Central memory CD8-positive, alpha-beta T cell (primary cell): ENCODE measurements around the gene ARHGAP35.

Source experiments
- ATAC-seq: fragments of 150-1000 bp; cut with Tn5 transposase; replicated peaks from 2 replicates; pipeline ENCODE4 v1.10.0; 2022; ENCODE audit warnings: mild to moderate bottlenecking, moderate FRiP score, moderate number of reproducible peaks; ENCODE audit not compliant: poor library complexity, severe bottlenecking; ENCODE audit errors: extremely low read depth
- DNase-seq, 2 donors: peaks; one replicate each; pipeline ENCODE4 v3.0.0; 2021; ENCODE audit warnings: low spot score in 2 of 2
- H3K27ac Mint-ChIP-seq: one replicate; pipeline ENCODE4 v1.8.0; 2022; ENCODE audit warnings: low read depth, mild to moderate bottlenecking, moderate library complexity, mixed read lengths
- H3K27me3 Mint-ChIP-seq: one replicate; pipeline ENCODE4 v1.8.0; 2022; ENCODE audit warnings: mixed read lengths
- H3K36me3 Mint-ChIP-seq: one replicate; pipeline ENCODE4 v1.8.0; 2022; ENCODE audit warnings: mild to moderate bottlenecking, moderate library complexity, mixed read lengths; ENCODE audit not compliant: insufficient read depth
- H3K4me1 Mint-ChIP-seq: one replicate; pipeline ENCODE4 v1.8.0; 2022; ENCODE audit warnings: mixed read lengths
- H3K4me3 Mint-ChIP-seq: one replicate; pipeline ENCODE4 v1.8.0; 2022; ENCODE audit warnings: mild to moderate bottlenecking, moderate library complexity, mixed read lengths
- H3K9me3 Mint-ChIP-seq: one replicate; pipeline ENCODE4 v1.8.0; 2022; ENCODE audit warnings: mixed read lengths

The ARHGAP35 gene

DNA sequence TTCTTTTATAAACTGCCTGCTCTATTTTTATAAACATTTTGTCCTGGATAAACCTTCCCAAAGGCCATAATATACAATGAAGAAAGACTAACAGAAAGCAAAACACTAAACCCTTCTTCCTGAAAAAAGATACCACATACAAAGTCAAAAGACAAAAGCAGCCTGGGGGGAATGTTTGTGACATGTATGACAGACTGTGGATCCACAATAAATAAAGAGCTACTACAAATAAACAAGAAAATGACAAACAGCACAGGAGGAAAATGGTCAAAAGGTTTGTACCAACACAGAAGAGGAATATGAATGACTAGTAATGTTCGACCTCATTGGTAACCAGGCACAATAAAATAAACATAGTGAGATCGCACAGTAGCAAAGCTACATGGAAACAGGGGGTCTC is 29.9 kb upstream of the ARHGAP35 start:
- Mint-ChIP-seq H3K27ac (no peak overlapping the region), H3K4me1 (no peaks in the 10 kb centered on the region), H3K9me3 (no peaks in the 10 kb centered on the region), H3K4me3 (no peak overlapping the region), H3K27me3 (no peaks in the 10 kb centered on the region), H3K36me3 (no peaks in the 10 kb centered on the region)
- DNase-seq (no peak), ATAC-seq (no peak)

DNA sequence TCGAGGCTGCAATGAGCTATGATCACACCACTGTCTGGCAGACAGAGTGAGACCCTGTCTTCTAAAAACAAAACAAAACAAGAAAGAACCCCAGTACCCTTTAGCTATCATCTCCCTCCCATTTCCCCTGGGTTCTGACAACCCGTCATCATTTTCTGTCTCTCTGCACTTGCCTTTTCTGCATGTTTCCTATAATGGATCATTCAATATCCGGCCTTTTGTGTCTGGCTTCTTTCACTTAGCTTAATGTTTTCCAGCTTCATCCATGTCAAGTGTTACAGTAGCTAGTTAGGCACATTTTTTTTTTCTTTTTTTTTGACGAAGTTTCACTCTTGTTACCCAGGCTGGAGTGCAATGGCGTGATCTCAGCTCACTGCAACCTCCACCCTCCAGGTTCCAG is 26.7 kb upstream of the ARHGAP35 start:
- Mint-ChIP-seq H3K9me3 (no peaks in the 10 kb centered on the region), H3K4me3 (no peak overlapping the region), H3K27ac (no peak overlapping the region), H3K4me1 (no peaks in the 10 kb centered on the region), H3K27me3 (no peaks in the 10 kb centered on the region), H3K36me3 (peaks cover 16% of the 10 kb centered on the region)
- DNase-seq (no peak), ATAC-seq (no peak)

DNA sequence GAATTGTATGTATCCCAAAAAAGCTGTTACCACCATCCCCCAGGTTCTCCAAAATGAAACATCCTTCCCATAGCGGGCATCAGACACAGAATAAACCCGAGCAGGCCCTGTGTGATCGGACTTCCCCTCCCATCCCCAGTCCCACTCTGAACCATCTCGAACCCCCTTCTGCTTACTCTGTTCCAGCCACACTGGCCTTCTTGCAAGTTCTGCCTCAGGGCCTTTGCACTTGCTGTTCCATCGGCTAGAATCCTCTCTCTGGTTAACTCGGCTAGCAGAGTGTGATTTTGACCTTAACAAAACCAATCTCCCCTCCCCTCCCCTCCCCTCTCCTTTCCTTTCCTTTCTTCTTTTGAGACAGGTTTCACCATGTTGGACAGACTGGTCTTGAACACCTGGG is 25.8 kb upstream of the ARHGAP35 start:
- no peaks in the 10 kb centered on the region for H3K9me3 Mint-ChIP-seq
- H3K4me1 Mint-ChIP-seq = no peaks in the 10 kb centered on the region
- H3K36me3 Mint-ChIP-seq = peaks cover 21% of the 10 kb centered on the region
- no peaks in the 10 kb centered on the region for H3K27me3 Mint-ChIP-seq
- ATAC-seq = no peak
- no peak overlapping the region for H3K27ac Mint-ChIP-seq
- H3K4me3 Mint-ChIP-seq = no peak overlapping the region
- no peak for DNase-seq

DNA sequence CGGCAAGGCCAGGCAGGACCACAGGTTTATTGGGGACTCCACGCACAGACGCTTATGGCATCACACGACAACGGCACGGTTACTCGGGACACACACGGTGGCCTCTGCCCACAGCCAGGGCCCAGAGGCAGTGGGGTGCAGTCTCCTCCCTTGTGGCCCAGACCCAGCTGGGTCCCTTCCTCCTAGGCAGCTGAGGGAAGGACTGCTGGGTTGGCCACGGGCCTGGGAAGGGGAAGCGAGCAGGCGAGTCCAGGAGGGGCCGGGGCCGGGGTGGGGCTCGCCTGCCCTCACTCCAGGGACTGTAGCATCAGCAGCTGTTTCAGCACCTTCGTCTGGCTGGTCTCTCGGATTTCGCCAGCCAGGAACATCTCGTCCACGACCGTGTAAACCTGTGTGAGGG is 22.6 kb upstream of the ARHGAP35 start:
- Mint-ChIP-seq H3K27me3 (no peaks in the 10 kb centered on the region), H3K27ac (no peak overlapping the region), H3K4me1 (peaks cover 6% of the 10 kb centered on the region), H3K36me3 (peaks cover 28% of the 10 kb centered on the region), H3K9me3 (no peaks in the 10 kb centered on the region), H3K4me3 (no peak overlapping the region)
- DNase-seq = no peak
- no peak for ATAC-seq

DNA sequence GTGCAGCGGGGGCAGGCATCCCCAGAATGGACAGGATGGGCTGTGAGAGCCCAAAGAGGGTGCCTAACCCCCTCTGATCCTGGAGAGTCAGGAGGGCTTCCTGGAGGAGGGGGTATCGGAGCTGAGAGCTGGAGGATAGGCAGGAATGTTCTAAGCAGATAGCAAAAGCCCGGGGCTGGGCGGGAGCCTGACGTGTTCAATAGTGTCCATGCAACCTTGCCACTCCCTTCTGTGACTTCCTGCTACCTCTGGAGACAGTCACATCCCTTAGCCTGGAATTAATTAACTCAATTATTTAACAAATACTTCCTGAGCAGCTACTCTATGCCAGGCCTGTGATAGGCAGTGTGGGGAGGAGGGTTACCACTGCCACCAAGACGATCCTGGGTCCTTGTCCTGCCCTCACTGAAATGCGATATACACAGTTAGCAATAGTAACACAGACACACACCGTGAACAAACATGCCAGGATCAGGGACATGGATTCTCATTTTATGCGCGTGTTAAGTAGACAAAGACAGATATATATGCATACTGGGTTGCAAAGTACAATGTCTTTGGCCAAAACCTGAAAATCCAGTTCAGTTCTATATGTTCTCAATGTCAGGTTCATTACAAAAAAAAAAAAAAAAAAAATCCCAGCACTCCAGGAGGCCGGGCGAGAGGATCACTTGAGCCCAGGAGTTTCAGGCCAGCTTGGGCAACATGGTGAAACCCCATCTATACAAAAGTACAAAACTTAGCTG is 20.9 kb upstream of the ARHGAP35 start:
- no peaks in the 10 kb centered on the region for H3K9me3 Mint-ChIP-seq
- DNase-seq = no peak
- no peak for ATAC-seq
- no peak overlapping the region for H3K27ac Mint-ChIP-seq
- no peaks in the 10 kb centered on the region for H3K27me3 Mint-ChIP-seq
- H3K36me3 Mint-ChIP-seq = peaks cover 42% of the 10 kb centered on the region
- no peak overlapping the region for H3K4me3 Mint-ChIP-seq
- peaks cover 8% of the 10 kb centered on the region for H3K4me1 Mint-ChIP-seq

DNA sequence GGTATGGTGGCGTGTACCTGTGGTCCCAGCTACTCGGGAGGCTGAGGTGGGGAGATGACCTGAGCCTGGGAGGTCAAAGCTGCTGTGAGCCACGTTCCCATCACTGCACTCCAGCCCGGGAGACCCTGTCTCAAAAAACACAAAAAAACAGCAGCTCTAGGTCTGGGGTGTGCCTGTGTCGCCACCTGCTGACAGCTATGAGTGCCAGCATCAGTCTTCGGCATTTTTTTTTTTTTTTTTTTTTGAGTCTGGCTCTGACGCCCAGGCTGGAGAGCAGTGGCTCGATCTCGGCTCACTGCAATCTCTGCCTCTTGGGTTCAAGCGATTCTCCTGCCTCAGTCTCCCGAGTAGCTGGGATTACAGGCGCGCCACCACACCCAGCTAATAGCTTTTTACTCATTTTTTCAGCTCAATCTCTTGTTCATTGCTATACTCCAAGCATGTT is 20.3 kb upstream of the ARHGAP35 start:
- peak in 1 of 2 donors; percentile 25 for DNase-seq
- Mint-ChIP-seq H3K4me1 (peaks cover 9% of the 10 kb centered on the region), H3K27ac (no peak overlapping the region), H3K36me3 (peaks cover 42% of the 10 kb centered on the region), H3K4me3 (no peak overlapping the region), H3K9me3 (no peaks in the 10 kb centered on the region), H3K27me3 (no peaks in the 10 kb centered on the region)
- ATAC-seq = peak; percentile 64

DNA sequence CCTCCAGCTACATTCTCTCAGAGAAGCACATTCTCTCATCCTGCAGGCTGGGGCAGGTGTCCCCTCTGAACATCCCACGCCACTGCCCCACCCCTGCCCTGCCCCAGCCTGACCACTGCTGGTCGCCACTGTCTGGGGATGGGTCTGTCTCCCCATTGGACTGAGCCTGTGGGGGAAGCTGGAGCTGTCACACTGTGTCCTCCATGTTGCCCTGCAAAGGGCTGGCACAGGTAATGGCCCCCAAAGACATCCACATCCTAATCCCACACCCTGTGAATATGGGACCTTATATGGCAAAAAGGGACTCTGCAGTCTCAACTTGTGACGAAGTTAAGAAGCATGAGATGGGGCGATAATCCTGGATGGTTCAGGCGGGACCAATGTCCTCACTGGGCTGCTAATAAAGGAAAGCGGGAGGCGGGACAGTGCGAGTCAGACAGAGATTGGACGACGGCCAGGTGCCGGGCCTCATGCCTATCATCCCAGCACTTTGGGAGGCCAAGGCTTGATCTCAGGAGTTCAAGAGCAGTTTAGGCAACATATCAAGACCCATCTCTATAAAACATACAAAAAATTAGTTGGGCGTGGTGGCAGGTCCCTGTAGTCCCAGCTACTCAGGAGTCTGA is 19.2 kb upstream of the ARHGAP35 start:
- Mint-ChIP-seq H3K9me3 (no peaks in the 10 kb centered on the region), H3K4me3 (no peak overlapping the region), H3K4me1 (peaks cover 13% of the 10 kb centered on the region), H3K36me3 (peaks cover 42% of the 10 kb centered on the region), H3K27ac (no peak overlapping the region), H3K27me3 (no peaks in the 10 kb centered on the region)
- no peak for DNase-seq
- no peak for ATAC-seq

DNA sequence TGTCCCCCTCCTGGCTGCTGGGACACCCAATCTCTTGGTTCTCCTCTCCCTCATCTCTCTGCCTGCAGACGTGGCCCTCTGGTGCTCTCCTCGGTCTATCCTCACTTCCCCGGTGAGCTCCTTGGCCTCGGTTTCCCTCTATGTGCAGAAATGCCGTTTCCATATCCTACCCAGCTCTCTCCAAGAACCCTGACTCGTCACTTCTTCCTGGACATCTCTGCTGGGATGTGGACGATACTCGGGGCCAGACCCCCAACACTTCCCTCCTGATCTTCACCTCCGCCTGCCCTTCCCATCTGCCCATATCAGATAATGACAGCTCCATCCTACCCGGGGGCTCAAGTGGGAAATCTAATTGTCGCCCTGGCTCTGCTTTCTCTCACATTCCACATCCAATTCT is 18.0 kb upstream of the ARHGAP35 start:
- H3K27me3 Mint-ChIP-seq = no peaks in the 10 kb centered on the region
- no peak for DNase-seq
- no peak overlapping the region for H3K4me3 Mint-ChIP-seq
- H3K36me3 Mint-ChIP-seq = peaks cover 42% of the 10 kb centered on the region
- ATAC-seq = no peak
- H3K9me3 Mint-ChIP-seq = no peaks in the 10 kb centered on the region
- H3K4me1 Mint-ChIP-seq = peaks cover 20% of the 10 kb centered on the region
- H3K27ac Mint-ChIP-seq = peak overlapping the region; percentile 47

DNA sequence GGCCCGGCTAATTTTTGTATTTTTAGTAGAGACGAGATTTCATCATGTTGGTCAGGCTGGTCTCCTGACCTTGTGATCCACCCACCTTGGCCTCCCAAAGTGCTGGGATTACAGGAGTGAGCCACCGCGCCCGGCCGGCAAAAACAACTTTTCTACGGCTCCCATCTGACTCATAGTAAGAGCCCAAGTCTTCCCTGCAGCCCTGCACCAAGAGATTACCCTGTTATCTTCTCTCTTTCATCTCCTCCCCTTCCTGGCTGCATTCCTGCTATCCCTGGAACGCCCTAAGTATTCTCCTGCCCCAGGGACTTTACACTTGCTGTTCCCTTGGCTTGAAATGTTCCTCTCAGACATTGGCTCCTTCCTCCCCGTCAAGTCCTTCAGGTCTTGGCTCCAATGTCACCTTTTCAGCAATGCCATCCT is 16.7 kb upstream of the ARHGAP35 start:
- no peak overlapping the region for H3K4me3 Mint-ChIP-seq
- no peaks in the 10 kb centered on the region for H3K9me3 Mint-ChIP-seq
- no peak for ATAC-seq
- peaks cover 20% of the 10 kb centered on the region for H3K4me1 Mint-ChIP-seq
- H3K27me3 Mint-ChIP-seq = no peaks in the 10 kb centered on the region
- DNase-seq = no peak
- H3K36me3 Mint-ChIP-seq = peaks cover 36% of the 10 kb centered on the region
- no peak overlapping the region for H3K27ac Mint-ChIP-seq

DNA sequence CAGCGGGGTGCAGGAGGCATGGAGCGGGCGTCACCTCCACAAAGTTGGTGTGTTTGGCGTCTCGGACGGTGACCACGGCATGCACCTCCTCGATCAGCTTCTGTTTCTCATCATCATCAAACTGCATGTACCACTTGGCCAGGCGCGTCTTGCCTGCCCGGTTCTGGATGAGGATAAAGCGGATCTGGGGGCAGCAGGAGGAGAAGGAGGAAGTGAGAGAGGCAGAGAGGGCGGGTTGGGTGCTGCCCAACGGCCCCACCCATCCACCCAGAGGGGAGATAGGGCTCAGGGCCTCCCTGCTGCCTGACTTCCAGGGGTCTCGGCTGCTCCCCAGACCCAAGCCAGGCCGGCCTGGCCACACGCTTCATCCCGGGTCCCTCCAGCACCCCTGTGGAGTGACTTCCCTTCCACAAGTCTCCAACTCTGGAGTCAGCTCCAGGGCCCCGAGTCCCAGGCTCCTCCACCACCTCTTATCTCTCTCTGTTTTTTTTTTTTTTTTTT is 14.8 kb upstream of the ARHGAP35 start:
- Mint-ChIP-seq H3K4me3 (no peak overlapping the region), H3K4me1 (peaks cover 39% of the 10 kb centered on the region), H3K27me3 (no peaks in the 10 kb centered on the region), H3K27ac (no peak overlapping the region), H3K9me3 (no peaks in the 10 kb centered on the region), H3K36me3 (peaks cover 36% of the 10 kb centered on the region)
- DNase-seq (no peak), ATAC-seq (no peak)

DNA sequence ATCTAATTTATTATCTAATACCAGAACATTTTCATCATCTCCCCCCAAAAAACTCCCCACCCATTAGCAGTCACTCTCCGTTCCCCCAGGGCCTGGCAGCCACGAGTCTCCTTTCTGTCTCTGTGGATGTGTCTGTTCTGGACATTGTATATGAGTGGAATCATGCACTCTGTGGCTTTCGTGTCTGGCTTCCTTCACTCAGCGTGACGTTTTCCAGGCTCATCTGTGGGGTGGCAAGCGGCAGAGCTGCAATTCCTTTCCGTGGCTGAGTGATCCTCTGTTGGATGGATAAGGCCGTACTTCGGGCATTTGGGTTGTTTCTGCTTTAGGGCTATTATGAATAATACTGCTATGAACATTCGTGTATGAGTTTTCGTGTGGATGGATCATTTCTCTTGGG is 13.3 kb upstream of the ARHGAP35 start:
- Mint-ChIP-seq H3K36me3 (peaks cover 28% of the 10 kb centered on the region), H3K9me3 (no peaks in the 10 kb centered on the region), H3K4me3 (no peak overlapping the region), H3K27ac (no peak overlapping the region), H3K27me3 (no peaks in the 10 kb centered on the region), H3K4me1 (peaks cover 40% of the 10 kb centered on the region)
- ATAC-seq = no peak
- no peak for DNase-seq

DNA sequence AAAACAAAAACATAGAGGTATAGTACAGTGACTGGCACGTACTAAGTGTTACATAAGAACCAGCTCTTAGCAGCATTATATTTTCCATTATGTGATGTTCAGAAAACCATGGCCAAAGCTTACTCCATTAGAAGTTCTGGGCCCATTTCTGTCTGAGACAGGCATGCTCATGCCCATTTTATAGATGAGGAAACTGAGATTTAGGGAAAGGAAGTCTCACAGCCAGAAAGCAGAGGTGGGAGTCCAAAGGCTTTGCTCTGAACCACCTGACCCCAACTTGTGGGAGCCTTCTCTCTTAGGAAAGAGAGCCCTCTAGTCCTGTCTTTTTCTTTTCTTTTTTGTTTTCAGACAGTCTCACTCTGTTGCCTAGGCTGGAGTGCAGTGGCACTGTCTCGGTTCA is 12.4 kb upstream of the ARHGAP35 start:
- Mint-ChIP-seq H3K4me3 (no peak overlapping the region), H3K27ac (no peak overlapping the region), H3K27me3 (no peaks in the 10 kb centered on the region), H3K4me1 (peaks cover 32% of the 10 kb centered on the region), H3K36me3 (peaks cover 26% of the 10 kb centered on the region), H3K9me3 (no peaks in the 10 kb centered on the region)
- DNase-seq (no peak), ATAC-seq (no peak)

DNA sequence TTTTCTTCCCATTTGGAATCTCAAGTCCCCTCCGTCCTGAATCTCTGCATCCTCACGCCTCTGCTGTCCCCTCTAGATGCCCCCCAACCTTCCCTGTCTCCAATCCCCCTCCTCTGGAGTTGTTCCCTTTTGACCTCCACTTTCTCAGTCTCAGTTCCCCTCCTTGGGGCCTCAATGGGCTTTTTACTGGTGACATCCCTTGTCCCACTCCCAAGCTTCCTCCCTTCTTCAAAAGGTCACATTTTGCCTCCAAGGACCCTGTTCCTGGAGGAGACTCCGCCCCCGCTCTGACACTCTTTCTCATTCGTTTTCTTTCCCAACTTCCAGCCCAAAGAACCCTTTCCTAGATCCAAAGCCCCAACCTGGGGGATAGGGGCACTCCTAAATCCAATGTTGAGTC is 11.2 kb upstream of the ARHGAP35 start:
- ATAC-seq (no peak), DNase-seq (no peak)
- peaks cover 32% of the 10 kb centered on the region for H3K4me1 Mint-ChIP-seq
- H3K27ac Mint-ChIP-seq = peak overlapping the region; percentile 88
- H3K9me3 Mint-ChIP-seq = no peaks in the 10 kb centered on the region
- peak overlapping the region; percentile 89 for H3K4me3 Mint-ChIP-seq
- peaks cover 18% of the 10 kb centered on the region for H3K36me3 Mint-ChIP-seq
- no peaks in the 10 kb centered on the region for H3K27me3 Mint-ChIP-seq
